Kidney (tissue), 14 donors: ENCODE results near the gene KDM3B. TPM values are rescaled to one million over a fixed set of nuclear protein-coding genes. Genes with fewer than 3 reads are reported as not detected.

Experiments used
- DNase-seq, 5 donors: peaks; one replicate each; pipeline ENCODE4 v3.0.0-alpha.2; 2013 to 2020
- FAIRE-seq: peaks from 2 replicates; lab custom pipeline; 2012; peaks lifted over from hg19 to GRCh38; lab: Jason Lieb, UNC
- H3K27ac ChIP-seq, 2 donors: one replicate each; pipeline ENCODE4 v1.7.0; 2013; ENCODE audit warnings: low read depth in 2 of 2, low read length in 2 of 2, inconsistent platforms in 1 of 2
- H3K27me3 ChIP-seq: one replicate; pipeline ENCODE4 v1.7.1; 2013; ENCODE audit warnings: low read length, inconsistent platforms; ENCODE audit not compliant: control insufficient read depth, insufficient read depth
- H3K36me3 ChIP-seq, 3 donors: one replicate each; pipeline versions ENCODE4 v1.7.0 to v1.7.1; 2013; ENCODE audit warnings: low read length in 3 of 3, control low read depth in 1 of 3, inconsistent platforms in 1 of 3; ENCODE audit not compliant: insufficient read depth in 3 of 3, control insufficient read depth in 2 of 3
- H3K4me1 ChIP-seq, 3 donors: one replicate each; pipeline versions ENCODE4 v1.7.0 to v1.7.1; 2013; ENCODE audit warnings: low read length in 3 of 3, inconsistent platforms in 1 of 3, low read depth in 1 of 3; ENCODE audit not compliant: control insufficient read depth in 2 of 3, insufficient read depth in 2 of 3
- H3K4me3 ChIP-seq, 3 donors: one replicate each; pipeline versions ENCODE4 v1.7.0 to v1.8.1; 2013; ENCODE audit warnings: low read length in 3 of 3, control low read depth in 1 of 3, inconsistent platforms in 1 of 3
- H3K9ac ChIP-seq, 3 donors: one replicate each; pipeline versions ENCODE4 v1.7.0 to v1.7.1; 2013; ENCODE audit warnings: low read length in 3 of 3, control low read depth in 1 of 3, inconsistent platforms in 1 of 3
- H3K9me3 ChIP-seq, 3 donors: one replicate each; pipeline versions ENCODE4 v1.7.0 to v1.7.1; 2013; ENCODE audit warnings: low read length in 3 of 3, control low read depth in 1 of 3, inconsistent platforms in 1 of 3; ENCODE audit not compliant: control insufficient read depth in 2 of 3, insufficient read depth in 1 of 3
- intact Hi-C: fragments of 100-400 bp; cut with DNase I; formaldehyde crosslinking; loops from one replicate; pipeline ENCODE4 v1.11.1; 2022
- polyA plus RNA-seq: library from polyadenylated mRNA; stranded (reverse); fragments of 350-450 nt; fragmentation: Illumina TruSeq; extraction: RNeasy Lipid Tissue Mini Kit (QIAGEN cat#74804); gene quantifications from one replicate; pipeline ENCODE4 v1.2.3, GENCODE V29; 2014; ENCODE audit warnings: low read depth, low replicate concordance; ENCODE audit not compliant: insufficient read depth
- total RNA-seq: library from RNA; stranded (reverse); fragmentation: NEBNext Ultra II Directional; extraction: Animal tissue kit (Norgen Biotek cat#: 25700); gene quantifications from one replicate; pipeline ENCODE4 v1.2.1, GENCODE V29; 2021
- TF ChIP-seq, protein P1 (sequence below): IDR thresholded peaks from 3 replicates; pipeline ENCODE4 v1.5.1; 2012; ENCODE audit warnings: mild to moderate bottlenecking, moderate library complexity, borderline replicate concordance; ENCODE audit not compliant: insufficient read depth; ENCODE audit errors: extremely low read depth
- donor health status: control.
- donor health status: control.
- donor health status: control.
- donor health status: control.
- donor health status: control.
- donor health status: DM: yes; HTN: yes; CAD: no.
- donor health status: Normal renal cell carcinoma (clear cell type).

KDM3B gene
- total and polyA plus RNA-seq, 2 donors from 2014 or later, result 18.5 to 69.6 TPM

DNA sequence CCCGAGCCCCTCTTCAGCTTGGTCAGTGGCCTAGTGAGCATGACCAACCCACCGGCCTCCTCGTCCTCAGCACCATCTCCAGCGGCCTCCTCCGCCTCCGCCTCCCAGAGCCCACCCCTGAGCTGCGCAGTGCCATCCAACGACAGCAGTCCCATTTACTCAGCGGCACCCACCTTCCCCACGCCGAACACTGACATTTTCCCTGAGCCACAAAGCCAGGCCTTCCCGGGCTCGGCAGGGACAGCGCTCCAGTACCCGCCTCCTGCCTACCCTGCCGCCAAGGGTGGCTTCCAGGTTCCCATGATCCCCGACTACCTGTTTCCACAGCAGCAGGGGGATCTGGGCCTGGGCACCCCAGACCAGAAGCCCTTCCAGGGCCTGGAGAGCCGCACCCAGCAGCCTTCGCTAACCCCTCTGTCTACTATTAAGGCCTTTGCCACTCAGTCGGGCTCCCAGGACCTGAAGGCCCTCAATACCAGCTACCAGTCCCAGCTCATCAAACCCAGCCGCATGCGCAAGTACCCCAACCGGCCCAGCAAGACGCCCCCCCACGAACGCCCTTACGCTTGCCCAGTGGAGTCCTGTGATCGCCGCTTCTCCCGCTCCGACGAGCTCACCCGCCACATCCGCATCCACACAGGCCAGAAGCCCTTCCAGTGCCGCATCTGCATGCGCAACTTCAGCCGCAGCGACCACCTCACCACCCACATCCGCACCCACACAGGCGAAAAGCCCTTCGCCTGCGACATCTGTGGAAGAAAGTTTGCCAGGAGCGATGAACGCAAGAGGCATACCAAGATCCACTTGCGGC is 114.6 kb downstream of the KDM3B start:
- Histone ChIP-seq H3K9ac (peak overlapping the region; percentile 18 to 89 (median 43)), H3K27me3 (no peaks in the 10 kb centered on the region), H3K27ac (peak overlapping the region in 1 of 2 donors; percentile 60), H3K4me1 (peaks cover 0 to 13% (median 6%) of the 10 kb centered on the region in 3 donors), H3K9me3 (no peaks in the 10 kb centered on the region), H3K4me3 (peak overlapping the region; percentile 54 to 88 (median 78)), H3K36me3 (peaks cover 2 to 23% (median 6%) of the 10 kb centered on the region in 3 donors)
- no peak for FAIRE-seq
- intact Hi-C loops, result no loop called here
- peak in 2 of 5 donors; percentile 76 to 80 for DNase-seq
- TF ChIP-seq, protein P1, sequence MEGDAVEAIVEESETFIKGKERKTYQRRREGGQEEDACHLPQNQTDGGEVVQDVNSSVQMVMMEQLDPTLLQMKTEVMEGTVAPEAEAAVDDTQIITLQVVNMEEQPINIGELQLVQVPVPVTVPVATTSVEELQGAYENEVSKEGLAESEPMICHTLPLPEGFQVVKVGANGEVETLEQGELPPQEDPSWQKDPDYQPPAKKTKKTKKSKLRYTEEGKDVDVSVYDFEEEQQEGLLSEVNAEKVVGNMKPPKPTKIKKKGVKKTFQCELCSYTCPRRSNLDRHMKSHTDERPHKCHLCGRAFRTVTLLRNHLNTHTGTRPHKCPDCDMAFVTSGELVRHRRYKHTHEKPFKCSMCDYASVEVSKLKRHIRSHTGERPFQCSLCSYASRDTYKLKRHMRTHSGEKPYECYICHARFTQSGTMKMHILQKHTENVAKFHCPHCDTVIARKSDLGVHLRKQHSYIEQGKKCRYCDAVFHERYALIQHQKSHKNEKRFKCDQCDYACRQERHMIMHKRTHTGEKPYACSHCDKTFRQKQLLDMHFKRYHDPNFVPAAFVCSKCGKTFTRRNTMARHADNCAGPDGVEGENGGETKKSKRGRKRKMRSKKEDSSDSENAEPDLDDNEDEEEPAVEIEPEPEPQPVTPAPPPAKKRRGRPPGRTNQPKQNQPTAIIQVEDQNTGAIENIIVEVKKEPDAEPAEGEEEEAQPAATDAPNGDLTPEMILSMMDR, result no peak

DNA sequence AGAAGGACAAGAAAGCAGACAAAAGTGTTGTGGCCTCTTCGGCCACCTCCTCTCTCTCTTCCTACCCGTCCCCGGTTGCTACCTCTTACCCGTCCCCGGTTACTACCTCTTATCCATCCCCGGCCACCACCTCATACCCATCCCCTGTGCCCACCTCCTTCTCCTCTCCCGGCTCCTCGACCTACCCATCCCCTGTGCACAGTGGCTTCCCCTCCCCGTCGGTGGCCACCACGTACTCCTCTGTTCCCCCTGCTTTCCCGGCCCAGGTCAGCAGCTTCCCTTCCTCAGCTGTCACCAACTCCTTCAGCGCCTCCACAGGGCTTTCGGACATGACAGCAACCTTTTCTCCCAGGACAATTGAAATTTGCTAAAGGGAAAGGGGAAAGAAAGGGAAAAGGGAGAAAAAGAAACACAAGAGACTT is 115.2 kb downstream of the KDM3B start:
- intact Hi-C loops, result no loop called here
- no peak for FAIRE-seq

DNA sequence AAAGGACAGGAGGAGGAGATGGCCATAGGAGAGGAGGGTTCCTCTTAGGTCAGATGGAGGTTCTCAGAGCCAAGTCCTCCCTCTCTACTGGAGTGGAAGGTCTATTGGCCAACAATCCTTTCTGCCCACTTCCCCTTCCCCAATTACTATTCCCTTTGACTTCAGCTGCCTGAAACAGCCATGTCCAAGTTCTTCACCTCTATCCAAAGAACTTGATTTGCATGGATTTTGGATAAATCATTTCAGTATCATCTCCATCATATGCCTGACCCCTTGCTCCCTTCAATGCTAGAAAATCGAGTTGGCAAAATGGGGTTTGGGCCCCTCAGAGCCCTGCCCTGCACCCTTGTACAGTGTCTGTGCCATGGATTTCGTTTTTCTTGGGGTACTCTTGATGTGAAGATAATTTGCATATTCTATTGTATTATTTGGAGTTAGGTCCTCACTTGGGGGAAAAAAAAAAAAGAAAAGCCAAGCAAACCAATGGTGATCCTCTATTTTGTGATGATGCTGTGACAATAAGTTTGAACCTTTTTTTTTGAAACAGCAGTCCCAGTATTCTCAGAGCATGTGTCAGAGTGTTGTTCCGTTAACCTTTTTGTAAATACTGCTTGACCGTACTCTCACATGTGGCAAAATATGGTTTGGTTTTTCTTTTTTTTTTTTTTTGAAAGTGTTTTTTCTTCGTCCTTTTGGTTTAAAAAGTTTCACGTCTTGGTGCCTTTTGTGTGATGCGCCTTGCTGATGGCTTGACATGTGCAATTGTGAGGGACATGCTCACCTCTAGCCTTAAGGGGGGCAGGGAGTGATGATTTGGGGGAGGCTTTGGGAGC is 115.9 kb downstream of the KDM3B start:
- no peaks in the 10 kb centered on the region for H3K27me3 ChIP-seq
- H3K9ac ChIP-seq, result no peak overlapping the region
- H3K4me3 ChIP-seq, result peak overlapping the region; percentile 41 to 88 (median 78)
- H3K9me3 ChIP-seq, result no peaks in the 10 kb centered on the region
- H3K4me1 ChIP-seq, result peaks cover 0 to 12% (median 3%) of the 10 kb centered on the region in 3 donors
- FAIRE-seq (peak; percentile 50), DNase-seq (no peak)
- TF ChIP-seq, protein P1, result no peak
- intact Hi-C loops, result no loop called here
- H3K27ac ChIP-seq, result no peak overlapping the region
- peaks cover 2 to 23% (median 6%) of the 10 kb centered on the region in 3 donors for H3K36me3 ChIP-seq

More for the DNA sequence above, 115.2 kb downstream of the KDM3B start:
- H3K9me3 ChIP-seq, result no peaks in the 10 kb centered on the region
- no peak for DNase-seq
- TF ChIP-seq, protein P1, result no peak
- H3K4me1 ChIP-seq, result peaks cover 0 to 13% (median 6%) of the 10 kb centered on the region in 3 donors
- peaks cover 2 to 23% (median 6%) of the 10 kb centered on the region in 3 donors for H3K36me3 ChIP-seq
- H3K4me3 ChIP-seq, result peak overlapping the region; percentile 41 to 88 (median 78)
- no peak overlapping the region for H3K9ac ChIP-seq
- H3K27ac ChIP-seq, result no peak overlapping the region
- no peaks in the 10 kb centered on the region for H3K27me3 ChIP-seq
